CD4-positive, CD25-positive, alpha-beta regulatory T cell (primary cell): ENCODE measurements around the gene RNU7-1. TPM values are rescaled to one million over a fixed set of nuclear protein-coding genes. Genes with fewer than 3 reads are reported as not detected.
"Not testable (repeated sequence)": the region's sequence is repeated elsewhere in the genome, so short reads cannot be mapped to it uniquely, and the experiment has no call there.

Source experiments
- ATAC-seq, 2 donors: fragments of 150-1000 bp; cut with Tn5 transposase; one replicate each; pipeline ENCODE4 v1.10.0; 2021; ENCODE audit warnings: low read depth in 2 of 2, moderate number of reproducible peaks in 2 of 2, moderate library complexity in 1 of 2
- DNase-seq, 3 donors: peaks; one replicate each; pipeline versions ENCODE4 v3.0.0 to v3.0.0-alpha.2; 2012 to 2022; ENCODE audit warnings: mixed read lengths in 1 of 3
- H3K27ac ChIP-seq: one replicate; pipeline ENCODE4 v1.7.0; 2013; ENCODE audit warnings: mild to moderate bottlenecking, low read length; ENCODE audit not compliant: insufficient read depth, poor library complexity, severe bottlenecking
- H3K27me3 ChIP-seq: one replicate; pipeline ENCODE4 v1.7.0; 2013; ENCODE audit warnings: low read length; ENCODE audit not compliant: control insufficient read depth, insufficient read depth
- H3K36me3 ChIP-seq: one replicate; pipeline ENCODE4 v1.7.0; 2013; ENCODE audit warnings: mild to moderate bottlenecking, low read length, moderate library complexity; ENCODE audit not compliant: control insufficient read depth, insufficient read depth
- H3K4me1 ChIP-seq: 2 replicates; pipeline ENCODE4 v1.7.0; 2013; ENCODE audit warnings: mild to moderate bottlenecking, low read length; ENCODE audit not compliant: insufficient read depth, control insufficient read depth, poor library complexity, severe bottlenecking
- H3K4me3 ChIP-seq: one replicate; pipeline ENCODE4 v1.7.0; 2013; ENCODE audit warnings: low read depth, mild to moderate bottlenecking, low read length, moderate library complexity
- H3K9me3 ChIP-seq, 2 experiments: 1 replicate in 1 of 2; 2 replicates in 1 of 2; pipeline ENCODE4 v1.7.0; 2013; ENCODE audit warnings: low read length in 2 of 2, mild to moderate bottlenecking in 1 of 2, moderate library complexity in 1 of 2; ENCODE audit not compliant: control insufficient read depth in 2 of 2
- H3K27ac Mint-ChIP-seq, 3 donors: one replicate each; pipeline ENCODE4 v1.8.0; 2020 to 2022; ENCODE audit warnings: mild to moderate bottlenecking in 3 of 3, mixed read lengths in 3 of 3, moderate library complexity in 2 of 3
- H3K27me3 Mint-ChIP-seq: one replicate; pipeline ENCODE4 v1.8.0; 2022; ENCODE audit warnings: mild to moderate bottlenecking, mixed read lengths
- H3K36me3 Mint-ChIP-seq: one replicate; pipeline ENCODE4 v1.8.0; 2020; ENCODE audit warnings: mixed read lengths
- H3K4me1 Mint-ChIP-seq, 4 donors: one replicate each; pipeline ENCODE4 v1.8.0; 2020 to 2022; ENCODE audit warnings: mixed read lengths in 4 of 4, mild to moderate bottlenecking in 1 of 4
- H3K4me3 Mint-ChIP-seq, 4 donors: one replicate each; pipeline ENCODE4 v1.8.0; 2020 to 2022; ENCODE audit warnings: mild to moderate bottlenecking in 4 of 4, mixed read lengths in 4 of 4, moderate library complexity in 3 of 4
- H3K9me3 Mint-ChIP-seq, 7 donors: one replicate each; pipeline ENCODE4 v1.8.0; 2020 to 2022; ENCODE audit warnings: mixed read lengths in 7 of 7, mild to moderate bottlenecking in 3 of 7, moderate library complexity in 2 of 7
- polyA plus RNA-seq, 4 donors: library from polyadenylated mRNA; unstranded; fragments of 300-500 nt; fragmentation: Illumina TruSeq; gene quantifications; one replicate each; pipeline ENCODE4 v1.2.3, GENCODE V29; 2021
- total RNA-seq: library from RNA; stranded (reverse); gene quantifications from one replicate; pipeline ENCODE4 v1.2.3, GENCODE V29; 2022

RNU7-1 gene
- total and polyA plus RNA-seq, 5 donors from 2014 or later: not detected

GRCh38 chr12:6904280-6905276, 39.0 kb upstream of the RNU7-1 start, which contains the start of gene LRRC23:
LRRC23 (plus strand) TSS chr12:6904822; CDS start chr12:6905634, 812 bp downstream.
- DNase-seq (peak; percentile 97 to 99 (median 98)), ATAC-seq (peak; percentile 98)
- Mint-ChIP-seq H3K4me1 (peaks cover 0 to 5% (median 2%) of the 10 kb centered on the region in 4 donors), H3K27ac (no peak within 1 kb of the TSS), H3K27me3 (no peaks in the 10 kb centered on the region), H3K36me3 (no peaks in the 10 kb centered on the region), H3K9me3 (no peaks in the 10 kb centered on the region), H3K4me3 (peak within 1 kb of the TSS in 1 of 4 donors; percentile 17)
- Histone ChIP-seq H3K27me3 (no peaks in the 10 kb centered on the region), H3K4me3 (peak within 1 kb of the TSS; percentile 81), H3K36me3 (no peaks in the 10 kb centered on the region), H3K9me3 (no peaks in the 10 kb centered on the region), H3K4me1 (peaks cover 10% of the 10 kb centered on the region), H3K27ac (peak within 1 kb of the TSS; percentile 92)

GRCh38 chr12:6905414-6906040, 38.1 kb upstream of the RNU7-1 start:
- Mint-ChIP-seq H3K27ac (no peak overlapping the region), H3K36me3 (no peaks in the 10 kb centered on the region), H3K4me3 (no peak overlapping the region), H3K4me1 (peaks cover 0 to 2% (median under 1%) of the 10 kb centered on the region in 4 donors), H3K9me3 (no peaks in the 10 kb centered on the region), H3K27me3 (no peaks in the 10 kb centered on the region)
- no peaks in the 10 kb centered on the region for H3K36me3 ChIP-seq
- H3K4me1 ChIP-seq: peaks cover 10% of the 10 kb centered on the region
- no peaks in the 10 kb centered on the region for H3K27me3 ChIP-seq
- ATAC-seq (no peak), DNase-seq (no peak)
- peak overlapping the region; percentile 81 for H3K4me3 ChIP-seq
- no peaks in the 10 kb centered on the region for H3K9me3 ChIP-seq
- peak overlapping the region; percentile 92 for H3K27ac ChIP-seq

- H3K9me3 Mint-ChIP-seq, H3K36me3 ChIP-seq, H3K4me3 Mint-ChIP-seq, ATAC-seq, DNase-seq, H3K27ac ChIP-seq, H3K9me3 ChIP-seq, H3K36me3 Mint-ChIP-seq, H3K27me3 ChIP-seq, H3K27me3 Mint-ChIP-seq, H3K4me3 ChIP-seq, H3K27ac Mint-ChIP-seq, H3K4me1 Mint-ChIP-seq: not testable (repeated sequence)
- H3K4me1 ChIP-seq: peaks cover 10% of the 10 kb centered on the region
Observed at GRCh38 chr12:6908141-6908540, 35.5 kb upstream of the RNU7-1 start.

- no peaks in the 10 kb centered on the region for H3K27me3 ChIP-seq
- Mint-ChIP-seq H3K36me3 (no peaks in the 10 kb centered on the region), H3K27ac (no peak overlapping the region), H3K4me3 (peak overlapping the region in 2 of 4 donors; percentile 62 to 63), H3K9me3 (no peaks in the 10 kb centered on the region), H3K4me1 (peaks cover 0 to 15% (median 11%) of the 10 kb centered on the region in 4 donors), H3K27me3 (no peaks in the 10 kb centered on the region)
- no peaks in the 10 kb centered on the region for H3K36me3 ChIP-seq
- H3K4me1 ChIP-seq: peaks cover 20% of the 10 kb centered on the region
- no peak overlapping the region for H3K27ac ChIP-seq
- H3K4me3 ChIP-seq: no peak overlapping the region
- DNase-seq: no peak
- no peaks in the 10 kb centered on the region for H3K9me3 ChIP-seq
- ATAC-seq: no peak
Observed at GRCh38 chr12:6909421-6910145, 34.0 kb upstream of the RNU7-1 start.

GRCh38 chr12:6912164-6912935, 31.3 kb upstream of the RNU7-1 start:
- ATAC-seq (no peak), DNase-seq (no peak)
- peak overlapping the region; percentile 38 to 89 (median 58) for H3K4me3 Mint-ChIP-seq
- H3K9me3 ChIP-seq: no peaks in the 10 kb centered on the region
- H3K36me3 Mint-ChIP-seq: peaks cover 3% of the 10 kb centered on the region
- peak overlapping the region in 2 of 3 donors; percentile 91 for H3K27ac Mint-ChIP-seq
- H3K36me3 ChIP-seq: peaks cover 11% of the 10 kb centered on the region
- no peak overlapping the region for H3K4me3 ChIP-seq
- H3K4me1 Mint-ChIP-seq: peaks cover 0 to 40% (median 25%) of the 10 kb centered on the region in 4 donors
- H3K9me3 Mint-ChIP-seq: no peaks in the 10 kb centered on the region
- peaks cover 28% of the 10 kb centered on the region for H3K4me1 ChIP-seq
- H3K27ac ChIP-seq: no peak overlapping the region
- H3K27me3 Mint-ChIP-seq: no peaks in the 10 kb centered on the region
- no peaks in the 10 kb centered on the region for H3K27me3 ChIP-seq

- H3K9me3 ChIP-seq: no peaks in the 10 kb centered on the region
- peaks cover 19% of the 10 kb centered on the region for H3K36me3 ChIP-seq
- peaks cover 0 to 43% (median 27%) of the 10 kb centered on the region in 4 donors for H3K4me1 Mint-ChIP-seq
- H3K27me3 ChIP-seq: no peaks in the 10 kb centered on the region
- DNase-seq: peak; percentile 81 to 87 (median 84)
- H3K4me3 ChIP-seq: peak within 1 kb of the TSS; percentile 68
- H3K4me1 ChIP-seq: peaks cover 28% of the 10 kb centered on the region
- H3K27ac ChIP-seq: peak within 1 kb of the TSS; percentile 81
- peak; percentile 94 to 97 for ATAC-seq
- H3K9me3 Mint-ChIP-seq: no peaks in the 10 kb centered on the region
- peak within 1 kb of the TSS; percentile 89 to 99 (median 94) for H3K4me3 Mint-ChIP-seq
- peak within 1 kb of the TSS; percentile 86 to 97 (median 96) for H3K27ac Mint-ChIP-seq
- no peaks in the 10 kb centered on the region for H3K27me3 Mint-ChIP-seq
- peaks cover 13% of the 10 kb centered on the region for H3K36me3 Mint-ChIP-seq
Observed at GRCh38 chr12:6914246-6914946, 29.2 kb upstream of the RNU7-1 start, which contains the start of gene ENO2. ENO2 (plus strand) TSS chr12:6914580; CDS start chr12:6915833, 1,253 bp downstream.
